Measurements from ENCODE around the gene LTBP3.
A peak's percentile ranks its signal among the peaks of the same experiment; 100 is the strongest.

The LTBP3 gene

GRCh38 chr11:65585396-65586246, 27.5 kb upstream of the LTBP3 start:
- DNase-seq: no peak

GRCh38 chr11:65584723-65585171, 26.6 kb upstream of the LTBP3 start:
- DNase-seq: peak in 1 of 14 donors; percentile 26

- DNase-seq: no peak
Observed at GRCh38 chr11:65584106-65584505, 25.9 kb upstream of the LTBP3 start.

- DNase-seq: no peak
Observed at GRCh38 chr11:65583589-65583988, 25.4 kb upstream of the LTBP3 start.

- DNase-seq: no peak
Observed at GRCh38 chr11:65581928-65582327, 23.8 kb upstream of the LTBP3 start.

GRCh38 chr11:65580756-65581155, 22.6 kb upstream of the LTBP3 start:
- no peak for DNase-seq

GRCh38 chr11:65580031-65580692, 22.0 kb upstream of the LTBP3 start:
- DNase-seq: no peak

- DNase-seq: no peak
Observed at GRCh38 chr11:65579291-65579690, 21.1 kb upstream of the LTBP3 start.

- DNase-seq: no peak
Observed at GRCh38 chr11:65578667-65579066, 20.5 kb upstream of the LTBP3 start.

- DNase-seq: no peak
Observed at GRCh38 chr11:65578134-65578533, 20.0 kb upstream of the LTBP3 start.

- DNase-seq: peak in 1 of 14 donors; percentile 69
Observed at GRCh38 chr11:65577756-65578109, 19.6 kb upstream of the LTBP3 start.

- peak in 6 of 14 donors; percentile 18 to 69 (median 34) for DNase-seq
Observed at GRCh38 chr11:65576867-65577755, 19.0 kb upstream of the LTBP3 start.

- no peak for DNase-seq
Observed at GRCh38 chr11:65576232-65576866, 18.2 kb upstream of the LTBP3 start.

- DNase-seq: peak in 3 of 14 donors; percentile 15 to 41 (median 40)
Observed at GRCh38 chr11:65575568-65576231, 17.5 kb upstream of the LTBP3 start, which contains the start of gene EHBP1L1. Gene EHBP1L1 (plus strand): TSS chr11:65576053. CDS start chr11:65576303, 250 bp downstream.

GRCh38 chr11:65574811-65575567, 16.8 kb upstream of the LTBP3 start:
- DNase-seq: peak in 2 of 14 donors; percentile 23 to 82

- DNase-seq: peak in 12 of 14 donors; percentile 47 to 87 (median 64)
Observed at GRCh38 chr11:65574109-65574810, 16.1 kb upstream of the LTBP3 start.

- DNase-seq: peak in 1 of 14 donors; percentile 47
Observed at GRCh38 chr11:65573391-65574079, 15.4 kb upstream of the LTBP3 start.

- peak in 12 of 14 donors; percentile 48 to 88 (median 74) for DNase-seq
Observed at GRCh38 chr11:65572356-65573051, 14.3 kb upstream of the LTBP3 start, which contains the start of gene FAM89B. Gene FAM89B (plus strand): TSS chr11:65572538. CDS start chr11:65572670, 132 bp downstream.

- no peak for DNase-seq
Observed at GRCh38 chr11:65571940-65572339, 13.8 kb upstream of the LTBP3 start.
